HG03066 (cell line): ENCODE data around the gene HSPB7.
"Not testable (repeated sequence)": the region's sequence is repeated elsewhere in the genome, so short reads cannot be mapped to it uniquely, and the experiment has no call there.

Source experiments
- ATAC-seq: cut with Tn5 transposase; IDR thresholded peaks from one replicate; pipeline ENCODE4 v1.9.1; 2021; ENCODE audit warnings: low read depth; ENCODE audit not compliant: unreplicated experiment

HSPB7 gene

DNA sequence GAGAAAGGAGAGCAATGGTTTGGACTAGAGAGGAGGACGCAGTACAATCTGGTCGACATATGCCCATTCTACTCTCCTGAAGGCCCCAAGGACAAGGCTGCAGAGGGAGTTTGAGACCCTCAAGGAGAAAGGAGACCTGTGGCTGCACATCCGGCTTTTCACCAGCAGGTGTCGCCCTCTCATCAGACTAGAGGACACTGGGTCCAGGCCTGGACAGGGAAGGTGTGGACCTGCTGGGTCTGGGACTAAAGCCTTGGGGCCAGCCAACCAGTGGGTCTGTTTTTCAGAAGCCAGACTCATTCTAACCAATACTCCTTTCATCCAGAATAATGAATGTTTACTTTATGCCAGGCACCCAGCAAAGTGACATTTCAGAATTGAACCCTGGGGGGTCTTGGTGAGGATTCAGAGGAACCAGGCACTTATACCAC is 8.8 kb downstream of the HSPB7 start:
- no peak for ATAC-seq

DNA sequence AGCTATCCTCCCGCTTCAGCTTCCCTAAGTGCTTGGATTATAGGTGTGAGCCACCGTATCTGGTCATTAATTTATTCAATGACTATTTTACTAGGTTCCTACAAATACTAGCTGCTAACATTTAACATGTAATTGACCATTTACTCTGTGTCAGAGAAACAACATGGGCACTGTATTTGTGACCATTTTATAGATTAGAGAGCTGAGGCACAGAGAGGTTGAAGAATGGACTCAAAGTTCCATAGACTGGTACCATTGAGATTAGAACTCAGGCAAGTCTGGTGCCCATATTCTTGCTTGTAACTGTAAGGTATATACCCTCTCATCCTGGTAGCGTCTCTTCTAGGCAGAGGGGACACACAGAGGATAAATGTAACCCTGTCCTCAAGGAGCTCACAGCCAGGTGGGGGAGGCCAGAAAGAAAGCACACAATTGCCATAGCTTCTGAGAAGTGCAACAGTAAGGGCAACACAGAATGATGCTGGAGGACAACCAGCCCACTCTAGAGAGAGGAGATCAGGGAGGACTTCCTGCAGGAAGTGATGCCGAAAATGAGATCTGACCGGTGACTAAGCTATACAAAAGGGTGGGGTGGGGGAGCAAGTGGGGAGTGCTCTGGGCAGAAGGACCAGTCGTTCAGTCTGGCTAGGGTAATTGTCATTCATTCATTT is 10.0 kb downstream of the HSPB7 start:
- ATAC-seq = no peak

DNA sequence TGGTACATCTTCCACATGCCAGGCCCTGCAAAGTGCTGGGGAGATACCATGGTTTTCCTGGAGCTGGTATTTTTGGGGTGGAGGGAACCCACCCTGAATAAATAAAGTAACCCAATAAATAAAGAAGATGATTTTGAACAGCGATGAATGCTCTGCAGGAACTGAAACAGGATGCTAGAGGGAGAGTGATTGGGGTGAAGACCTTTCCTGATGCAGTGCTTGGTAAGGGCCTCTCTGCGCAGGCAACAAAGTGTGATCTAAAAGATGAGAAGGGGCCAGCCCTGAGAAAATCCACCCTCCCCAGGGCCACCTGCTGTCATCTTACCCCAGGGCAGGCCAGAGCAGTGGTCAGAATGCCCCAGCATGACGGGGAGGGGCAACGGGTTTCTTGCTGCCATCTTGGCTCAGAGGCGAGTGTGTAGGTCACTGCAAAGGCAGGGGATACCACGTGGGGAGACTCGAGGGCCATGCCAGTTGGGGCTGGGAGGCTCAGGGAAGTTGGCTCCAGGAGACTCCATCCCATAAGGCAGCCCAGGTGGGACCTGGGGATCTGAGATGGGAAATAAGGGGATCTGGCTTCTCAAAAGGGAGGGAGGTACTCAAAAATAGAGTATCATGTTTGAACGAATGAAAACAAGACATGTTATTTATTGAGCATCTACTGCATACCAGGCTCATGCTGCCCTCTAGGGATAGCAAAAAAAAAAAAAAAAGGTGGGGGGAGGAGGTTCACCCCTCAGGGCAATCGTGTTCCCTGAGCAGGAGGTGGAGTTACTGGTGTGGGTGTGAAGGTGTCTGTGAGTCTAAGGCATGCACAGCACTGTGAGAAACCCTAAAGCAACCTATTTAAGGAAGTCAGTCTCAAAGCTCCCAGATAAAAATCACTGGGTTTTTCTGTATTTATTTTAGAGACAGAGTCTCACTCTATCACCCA is 11.0 kb downstream of the HSPB7 start:
- ATAC-seq = no peak

DNA sequence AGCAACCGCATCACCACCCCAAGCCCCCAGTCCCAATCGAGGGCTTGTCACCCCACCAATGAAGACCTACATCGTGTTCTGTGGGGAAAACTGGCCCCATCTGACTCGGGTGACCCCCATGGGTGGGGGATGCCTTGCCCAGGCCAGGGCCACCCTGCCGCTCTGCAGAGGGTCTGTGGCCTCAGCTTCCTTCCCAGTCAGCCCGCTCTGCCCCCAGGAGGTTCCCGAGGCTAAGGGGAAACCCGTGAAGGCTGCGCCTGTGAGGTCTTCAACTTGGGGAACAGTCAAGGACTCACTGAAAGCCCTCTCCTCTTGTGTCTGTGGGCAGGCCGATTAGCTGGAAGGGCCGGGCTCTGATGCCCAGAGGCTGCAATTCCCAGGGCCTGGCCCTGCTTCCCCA is 11.8 kb downstream of the HSPB7 start:
- no peak for ATAC-seq

DNA sequence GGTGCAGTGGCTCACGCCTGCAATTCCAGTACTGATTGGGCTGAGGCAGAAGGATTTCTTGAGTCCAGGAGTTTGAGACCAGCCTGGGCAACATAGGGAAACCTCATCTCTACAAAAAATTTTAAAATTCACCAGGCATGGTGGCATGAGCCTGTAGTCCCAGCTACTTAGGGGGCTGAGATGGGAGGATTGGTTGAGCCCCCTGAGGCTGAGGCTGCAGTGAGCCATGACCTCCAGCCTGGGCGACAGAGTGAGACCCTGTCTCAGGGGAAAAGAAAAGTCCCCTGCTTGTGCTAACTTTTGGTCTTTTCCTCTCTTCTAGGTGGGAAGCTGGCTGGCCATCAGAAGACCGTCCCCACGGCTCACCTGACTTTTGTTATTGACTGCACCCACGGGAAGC is 12.2 kb downstream of the HSPB7 start:
- ATAC-seq = no peak

DNA sequence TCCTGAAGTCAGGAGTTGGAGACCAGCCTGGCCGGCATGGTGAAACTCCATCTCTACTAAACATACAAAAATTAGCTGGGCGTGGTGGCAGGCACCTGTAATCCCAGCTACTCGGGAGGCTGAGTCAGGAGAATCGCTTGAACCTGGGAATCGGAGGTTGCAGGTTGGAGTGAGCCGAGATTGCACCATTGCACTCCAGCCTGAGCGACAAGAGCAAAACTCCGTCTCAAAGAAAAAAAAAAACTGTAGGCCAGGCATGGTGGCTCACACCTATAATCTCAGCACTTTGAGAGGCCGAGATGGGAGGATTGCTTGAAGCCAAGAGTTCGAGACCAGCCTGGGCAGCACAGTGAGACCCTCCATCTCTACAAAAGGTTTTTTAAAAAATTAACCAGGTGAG is 16.6 kb downstream of the HSPB7 start:
- ATAC-seq = not testable (repeated sequence)

DNA sequence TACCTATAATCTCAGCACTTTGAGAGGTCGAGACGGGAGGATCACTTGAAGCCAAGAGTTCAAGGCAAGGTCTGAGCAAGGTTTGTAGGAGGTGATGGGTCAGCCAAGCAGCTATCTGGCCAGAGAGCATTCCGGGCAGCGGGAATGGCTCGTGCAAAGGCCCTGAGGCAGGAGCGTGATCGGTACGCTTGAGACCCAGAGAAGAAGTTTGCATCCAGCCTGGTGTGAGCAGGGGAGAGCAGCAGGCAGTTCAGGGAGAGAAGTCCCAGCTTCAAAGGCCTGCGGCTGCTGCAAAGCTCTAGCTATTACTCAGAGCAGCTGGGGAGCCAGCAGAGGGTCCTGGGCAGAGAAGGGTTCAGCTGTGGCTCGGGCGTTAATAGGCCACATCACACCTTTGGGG is 18.9 kb downstream of the HSPB7 start:
- ATAC-seq = no peak

DNA sequence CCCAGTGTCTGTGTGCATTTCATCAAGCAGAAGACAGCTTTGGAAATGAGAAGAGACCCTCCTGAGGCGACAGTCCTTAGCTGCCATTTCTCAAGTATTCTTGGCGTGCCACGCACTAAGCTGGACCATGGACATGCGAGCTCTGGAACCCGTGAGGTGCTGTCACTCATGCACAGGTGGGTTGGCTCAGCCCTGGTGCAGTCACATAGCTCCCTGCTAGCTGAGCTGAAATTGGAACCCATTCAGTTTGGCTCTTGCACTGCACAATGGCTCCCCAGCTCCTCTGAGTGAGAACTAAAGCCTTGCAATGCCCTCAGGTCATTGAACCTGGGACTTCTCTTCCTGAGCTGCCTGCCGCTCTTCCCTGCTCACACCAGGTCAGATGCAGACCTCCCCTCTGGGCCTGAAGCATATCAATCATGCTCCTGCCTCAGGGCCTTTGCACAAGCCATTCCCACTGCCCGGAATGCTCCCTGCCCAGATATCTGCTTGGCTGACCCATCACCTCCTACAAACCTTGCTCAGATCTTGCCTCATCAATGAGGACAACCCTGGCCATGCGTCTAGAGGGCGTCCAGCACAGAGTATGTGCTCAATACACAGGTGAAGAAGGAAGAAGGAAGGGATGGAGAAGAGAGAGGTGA is 20.1 kb downstream of the HSPB7 start:
- ATAC-seq = no peak

DNA sequence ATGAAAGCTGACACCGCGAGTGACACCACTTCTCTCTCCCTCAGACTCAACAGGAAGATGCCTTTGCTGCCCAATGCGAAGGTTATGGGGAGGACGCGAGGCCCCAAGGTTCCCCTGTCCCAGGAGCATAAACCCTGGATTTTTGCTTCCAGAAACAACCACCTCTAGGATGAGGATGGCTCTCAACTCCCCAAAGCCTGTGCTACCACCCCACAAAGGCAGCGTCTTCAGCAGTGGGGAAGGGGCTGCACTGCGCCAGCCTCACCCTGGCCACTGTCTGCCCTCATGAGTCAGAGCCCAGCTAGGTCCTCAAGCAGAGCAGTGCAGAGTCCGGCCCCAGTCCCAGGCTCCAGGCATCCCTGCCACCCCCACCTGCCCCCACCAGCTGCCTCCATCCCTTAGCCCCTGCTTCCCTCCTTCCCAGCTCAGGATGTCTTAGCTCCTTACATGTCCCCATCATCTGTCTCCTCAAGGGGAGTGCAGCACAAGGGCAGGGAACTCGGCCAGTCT is 20.7 kb downstream of the HSPB7 start:
- ATAC-seq = no peak

DNA sequence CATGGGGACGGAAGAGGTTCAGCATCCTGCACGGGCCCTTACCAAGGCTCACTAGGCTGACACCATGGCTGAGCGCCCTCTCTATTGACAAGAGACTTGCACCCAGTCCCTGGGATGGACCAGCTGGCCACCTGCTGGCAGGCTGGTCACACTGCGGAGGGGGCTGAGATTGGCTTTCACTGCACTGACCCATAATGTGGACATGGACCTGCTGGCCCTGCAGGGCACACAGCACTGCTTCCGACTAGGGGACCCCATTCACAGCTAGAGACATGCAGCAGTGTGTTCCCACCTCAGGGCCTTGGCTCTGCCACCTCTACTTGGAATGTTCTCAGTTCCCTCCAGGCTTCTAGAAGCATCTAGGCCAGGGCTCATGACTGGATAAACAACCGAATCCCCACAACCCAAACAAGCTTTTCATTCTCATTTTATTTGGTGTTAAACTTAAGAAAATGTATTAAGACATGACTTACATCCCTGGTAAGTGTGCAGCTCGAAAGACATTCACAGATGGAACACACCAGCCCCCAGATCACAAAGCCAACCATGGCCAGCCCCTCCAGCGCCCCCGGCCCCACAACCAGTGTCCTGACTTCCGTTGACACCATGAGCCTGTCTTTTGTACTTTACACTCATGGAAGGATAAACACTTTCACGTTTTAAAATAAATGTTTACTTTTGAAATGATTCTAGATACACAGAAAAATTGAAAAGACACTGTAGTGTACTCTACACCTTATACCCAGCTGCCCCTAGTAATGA is 23.1 kb downstream of the HSPB7 start:
- no peak for ATAC-seq

DNA sequence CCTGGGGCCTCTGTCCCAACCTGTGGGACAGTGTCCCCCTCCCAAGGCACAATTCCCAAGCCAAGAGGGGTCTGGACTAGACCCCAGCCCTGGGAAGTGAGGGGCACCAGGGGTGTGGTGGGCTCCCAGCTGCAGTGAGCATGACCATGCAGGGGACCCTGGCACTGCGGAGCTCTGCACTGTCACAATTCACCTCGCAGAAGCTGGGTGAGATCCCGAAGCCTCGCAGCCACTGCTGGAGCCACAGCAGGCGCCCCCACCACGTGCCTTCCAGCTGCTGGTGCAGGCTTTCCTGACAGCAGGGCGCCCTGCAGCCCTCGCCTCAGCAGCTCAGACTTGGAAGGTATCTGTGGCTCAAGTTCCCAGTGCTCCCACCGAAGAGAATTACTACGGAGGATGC is 23.8 kb downstream of the HSPB7 start:
- ATAC-seq = no peak

DNA sequence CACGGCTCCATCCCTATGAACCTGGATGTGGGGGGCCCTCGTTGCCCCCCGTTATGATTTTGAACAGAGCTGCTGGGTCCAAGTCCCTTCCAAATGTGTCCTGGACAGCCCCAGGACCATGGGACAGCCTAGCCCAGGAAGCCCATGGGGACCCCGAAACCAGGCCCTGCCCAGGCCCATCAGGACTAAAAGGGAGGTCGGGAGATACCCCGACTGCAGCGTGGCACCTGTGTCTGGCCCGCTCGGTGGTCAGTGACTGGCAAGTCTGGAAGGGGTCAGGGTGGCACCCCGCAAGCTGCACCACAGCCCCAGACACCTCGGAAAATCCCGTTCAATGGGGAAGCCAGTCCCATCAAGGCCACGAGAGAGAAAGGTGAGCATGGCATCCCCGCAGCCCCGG is 24.2 kb downstream of the HSPB7 start:
- no peak for ATAC-seq

DNA sequence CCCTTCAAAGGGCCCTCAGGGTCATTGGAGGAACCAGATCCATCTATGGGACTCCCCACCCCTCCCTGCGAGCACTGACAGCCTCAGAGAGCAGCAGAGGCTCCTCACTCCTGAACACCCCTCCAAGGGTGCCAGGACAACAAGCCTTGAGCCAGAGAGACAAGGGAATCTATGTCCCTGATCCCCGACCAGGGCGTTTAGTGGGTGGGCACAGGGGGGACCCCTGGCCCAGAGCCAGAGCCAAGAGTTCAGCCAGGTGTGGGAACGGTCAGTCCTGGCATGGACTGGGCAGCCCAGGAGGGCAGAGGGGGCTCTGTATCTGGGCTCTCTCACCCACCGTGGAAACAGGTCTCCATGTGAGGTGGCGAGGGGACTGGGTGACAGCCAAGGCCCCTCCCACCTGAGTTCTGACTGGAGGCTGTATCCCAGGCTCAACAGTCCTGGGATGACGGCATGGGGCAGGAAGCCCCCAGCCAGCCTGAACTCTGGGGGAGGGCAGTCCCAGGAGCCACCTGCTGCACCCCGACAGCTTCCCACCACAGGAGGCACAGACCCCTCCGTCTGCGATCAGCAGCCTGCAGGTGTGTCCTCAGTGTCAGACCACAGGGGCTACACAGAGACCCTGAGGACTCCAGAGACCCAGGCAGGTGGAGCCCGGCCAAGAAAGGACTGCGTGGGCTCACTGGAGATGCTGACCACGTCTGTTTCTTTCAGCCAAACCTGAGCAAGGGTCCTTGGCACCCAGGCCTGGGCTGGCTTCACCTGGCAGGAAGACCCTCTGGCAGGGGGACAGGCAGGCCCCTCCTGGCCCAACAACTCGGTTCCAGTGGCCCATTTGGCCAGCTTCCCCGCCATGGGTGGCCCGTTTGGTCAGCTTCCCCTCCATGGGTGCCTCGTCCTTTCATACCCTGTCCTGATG is 25.0 kb downstream of the HSPB7 start:
- ATAC-seq = no peak

DNA sequence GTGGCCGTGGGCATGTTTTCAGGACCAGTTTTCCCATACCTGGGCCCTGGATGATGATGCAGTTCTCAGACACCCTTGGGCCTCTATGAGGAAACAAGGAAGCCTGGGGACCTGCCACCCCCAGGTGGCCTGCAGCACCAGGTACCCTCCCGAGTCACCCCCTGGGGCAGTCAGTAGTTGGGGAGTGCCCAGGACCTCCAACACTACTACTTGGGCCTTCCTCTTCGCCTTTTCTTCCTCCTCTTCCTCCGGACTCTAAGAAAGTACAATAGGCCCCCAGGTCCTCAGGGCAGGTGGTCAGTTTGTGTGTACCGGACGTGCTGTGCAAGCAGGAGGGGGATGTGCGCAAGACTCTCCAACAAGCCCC is 25.7 kb downstream of the HSPB7 start:
- ATAC-seq = no peak

DNA sequence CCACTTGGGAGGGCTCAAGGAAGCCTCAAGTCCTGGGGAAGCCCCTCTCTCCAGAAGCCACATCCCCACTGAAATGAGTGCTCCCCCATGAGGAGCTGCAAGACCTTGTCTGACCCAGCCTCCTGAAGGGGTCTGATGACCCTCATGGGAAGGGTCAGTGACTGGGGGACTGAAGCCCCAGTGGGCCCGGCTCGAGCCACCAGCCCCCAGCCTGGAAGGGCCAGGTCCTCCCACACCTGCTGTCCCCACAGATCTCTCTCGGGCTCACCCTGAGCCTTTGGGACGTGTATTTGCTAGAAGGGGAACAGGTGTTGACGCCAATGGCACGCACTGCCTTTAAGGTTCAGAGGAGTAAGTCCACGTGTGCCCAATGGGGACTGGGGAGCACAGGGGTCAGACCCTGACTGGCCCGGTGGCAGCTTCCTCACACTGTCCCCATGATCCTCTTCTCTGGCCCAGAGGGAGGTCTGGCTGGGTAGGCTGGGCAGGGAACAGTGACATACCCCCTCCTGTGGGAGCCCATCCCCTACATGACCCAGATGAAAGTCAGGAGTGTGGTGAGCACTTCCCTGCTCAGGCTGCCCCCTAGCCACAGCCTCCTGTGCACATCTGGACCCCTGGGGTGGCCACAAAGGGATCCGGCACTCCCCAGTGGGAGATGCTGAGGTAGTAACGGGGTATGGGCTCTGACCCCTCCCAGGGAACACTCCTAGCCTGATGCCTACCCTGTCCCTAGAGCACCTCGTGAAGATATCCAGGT is 26.2 kb downstream of the HSPB7 start:
- no peak for ATAC-seq

DNA sequence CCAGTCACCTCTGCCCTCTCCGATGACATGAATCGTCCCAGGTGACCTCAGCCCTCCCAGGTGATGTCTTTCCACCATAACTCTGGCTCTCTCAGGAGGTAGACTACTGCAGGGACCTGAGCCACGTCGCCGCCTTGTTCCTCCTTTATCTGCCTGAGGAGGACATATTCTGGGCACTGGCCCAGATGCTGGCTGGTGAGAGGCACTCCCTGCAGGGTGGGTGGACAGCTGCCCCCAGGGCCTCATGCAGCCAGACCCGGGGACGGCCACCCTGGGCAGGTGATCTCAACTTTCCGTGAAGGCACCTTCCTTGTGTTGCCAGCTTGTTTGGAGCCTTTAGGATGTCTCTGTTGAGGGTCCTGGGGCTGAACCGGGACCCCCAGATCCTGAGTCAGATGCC is 28.1 kb downstream of the HSPB7 start:
- no peak for ATAC-seq

DNA sequence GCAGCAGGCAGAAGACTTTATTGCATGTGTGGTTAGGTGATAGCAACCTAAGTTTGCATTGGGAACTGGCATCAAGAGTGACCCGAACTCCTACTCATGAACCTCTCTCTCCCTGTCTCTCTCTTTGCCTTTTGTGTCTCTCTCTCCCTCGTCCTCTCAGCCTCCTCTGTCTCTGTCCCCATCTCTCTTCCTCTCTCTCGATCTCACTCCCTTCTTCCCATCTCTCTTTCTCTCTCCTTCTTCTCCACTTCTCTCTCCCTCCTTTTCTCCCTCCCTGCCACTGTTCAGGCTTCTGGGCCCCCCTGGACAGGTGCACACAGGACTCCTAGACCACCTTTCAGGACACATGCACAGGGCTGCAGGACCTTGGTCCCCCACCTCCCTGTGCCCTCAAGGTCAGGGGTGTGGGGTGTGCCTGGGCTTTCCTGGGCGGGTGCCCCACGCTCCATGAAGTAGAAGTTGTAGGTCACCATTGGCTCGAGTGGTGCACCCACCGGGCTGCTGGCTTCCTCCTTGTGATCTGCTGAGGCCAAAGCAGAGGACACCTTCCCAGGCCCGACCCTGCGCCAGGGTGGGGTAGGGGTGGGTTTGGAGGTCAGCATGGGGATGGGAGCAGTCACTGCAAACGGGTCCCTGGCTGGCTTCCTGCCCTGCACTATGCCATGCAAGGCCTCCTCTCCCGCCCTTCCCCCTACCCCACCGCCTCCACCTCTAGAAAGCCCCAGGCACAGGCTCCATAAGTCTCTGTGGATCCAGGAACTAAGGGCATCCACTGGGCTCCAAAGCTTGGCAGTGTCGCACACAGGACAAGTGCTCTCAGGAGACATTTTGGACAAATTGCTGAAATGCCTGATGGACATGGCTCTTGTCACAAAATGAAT is 28.7 kb downstream of the HSPB7 start:
- ATAC-seq = no peak
